Colon (tissue), 2 donors: ENCODE measurements around the gene SLC15A3.

Source experiments
- FAIRE-seq: peaks from 2 replicates; lab custom pipeline; 2012; peaks lifted over from hg19 to GRCh38; lab: Jason Lieb, UNC
- donor health status: control.
- donor health status: control.

SLC15A3 gene

DNA sequence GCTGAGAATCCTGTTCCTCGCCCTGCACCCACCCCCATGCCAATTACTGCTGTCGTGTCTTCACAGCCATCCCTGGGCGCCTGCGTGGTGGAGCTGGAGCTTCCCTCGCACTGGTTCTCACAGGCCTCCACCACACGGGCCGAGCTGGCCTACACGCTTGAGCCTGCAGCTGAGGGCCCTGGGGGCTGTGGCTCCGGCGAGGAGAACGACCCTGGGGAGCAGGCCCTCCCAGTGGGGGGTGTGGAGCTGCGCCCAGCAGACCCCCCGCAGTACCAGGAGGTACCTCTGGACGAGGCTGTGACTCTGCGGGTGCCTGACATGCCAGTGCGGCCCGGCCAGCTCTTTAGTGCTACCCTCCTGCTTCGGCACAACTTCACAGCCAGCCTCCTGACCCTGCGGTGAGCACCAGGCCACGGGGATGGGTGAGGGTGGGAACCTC lies 23.4 kb downstream of the SLC15A3 start:
- no peak for FAIRE-seq

DNA sequence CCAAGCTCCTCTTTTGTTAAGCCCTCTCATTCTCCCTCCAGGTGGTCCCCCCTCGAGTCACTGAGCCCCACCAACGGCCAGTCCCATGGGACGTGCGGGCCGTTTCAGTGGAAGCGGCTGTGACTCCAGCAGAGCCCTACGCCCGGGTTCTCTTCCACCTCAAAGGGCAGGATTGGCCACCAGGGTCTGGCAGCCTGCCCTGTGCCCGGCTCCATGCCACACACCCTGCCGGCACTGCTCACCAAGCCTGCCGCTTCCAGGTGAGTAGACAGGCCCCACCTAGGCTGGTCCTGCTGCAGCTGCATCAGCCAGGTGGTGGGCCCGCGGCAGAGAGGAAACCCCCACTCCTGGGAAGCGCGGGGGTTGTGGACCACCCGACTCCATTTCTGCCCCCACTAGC lies 24.4 kb downstream of the SLC15A3 start:
- FAIRE-seq = no peak

DNA sequence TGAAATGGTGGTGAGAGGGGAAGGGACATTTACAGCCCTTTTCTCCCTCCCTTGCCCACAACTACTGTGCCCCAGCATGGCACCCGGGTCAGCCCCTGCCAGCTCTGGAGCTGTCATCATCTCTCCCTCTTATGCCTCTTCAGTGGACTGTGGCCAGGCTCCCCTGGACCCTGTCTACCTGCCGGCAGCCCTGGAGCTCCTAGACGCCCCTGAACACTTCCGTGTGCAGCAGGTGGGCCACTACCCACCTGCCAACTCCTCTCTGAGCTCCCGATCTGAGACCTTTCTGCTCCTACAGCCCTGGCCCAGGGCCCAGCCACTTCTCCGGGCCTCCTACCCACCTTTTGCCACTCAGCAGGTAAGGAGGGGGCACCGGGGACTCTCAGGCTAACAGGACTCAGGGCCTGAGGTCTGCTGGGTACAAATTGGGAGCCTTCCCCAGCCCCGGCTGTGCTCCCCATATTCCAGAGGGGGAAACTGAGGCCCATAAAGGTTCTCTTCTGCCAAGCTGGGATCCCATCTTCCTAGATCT lies 24.8 kb downstream of the SLC15A3 start:
- no peak for FAIRE-seq

DNA sequence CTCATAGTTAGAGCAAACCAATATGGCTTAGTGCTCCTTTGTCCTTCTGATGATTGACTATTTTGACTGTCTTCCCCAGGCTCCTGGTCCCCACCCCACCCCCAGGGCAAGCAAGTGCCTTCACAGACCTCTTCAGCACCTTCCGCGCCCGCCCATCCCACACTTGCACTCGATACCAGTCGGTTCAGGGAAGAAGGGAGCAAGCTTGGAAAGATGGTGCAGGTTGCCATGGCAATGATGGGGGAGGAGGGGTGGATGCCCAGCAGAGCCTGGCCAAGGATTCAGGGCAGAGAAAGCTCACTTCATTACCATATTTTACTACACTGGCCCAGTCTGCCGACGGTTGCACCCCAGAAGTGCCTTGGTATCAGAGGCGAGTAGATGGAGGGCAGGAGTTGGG lies 25.5 kb downstream of the SLC15A3 start:
- no peak for FAIRE-seq

DNA sequence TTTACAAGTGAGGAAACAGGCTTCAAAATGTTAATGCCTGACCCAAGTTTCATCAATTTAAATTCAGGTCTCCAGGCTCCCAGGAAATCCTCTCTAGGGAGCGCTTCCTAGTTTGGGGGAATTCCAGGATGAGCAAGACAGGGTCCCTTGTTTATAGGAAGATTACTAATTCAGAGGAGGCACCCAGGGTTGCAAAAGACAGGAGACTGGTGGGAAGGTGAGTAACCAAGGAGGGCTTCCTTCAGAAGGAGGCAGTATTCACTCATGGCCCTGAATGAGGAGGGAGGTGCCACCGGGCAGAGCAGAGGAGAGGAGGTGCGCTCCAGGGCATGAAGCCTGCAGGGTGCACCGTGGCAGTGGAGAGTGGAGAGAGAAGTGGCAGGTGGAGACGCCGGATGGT lies 26.1 kb downstream of the SLC15A3 start:
- FAIRE-seq = no peak

DNA sequence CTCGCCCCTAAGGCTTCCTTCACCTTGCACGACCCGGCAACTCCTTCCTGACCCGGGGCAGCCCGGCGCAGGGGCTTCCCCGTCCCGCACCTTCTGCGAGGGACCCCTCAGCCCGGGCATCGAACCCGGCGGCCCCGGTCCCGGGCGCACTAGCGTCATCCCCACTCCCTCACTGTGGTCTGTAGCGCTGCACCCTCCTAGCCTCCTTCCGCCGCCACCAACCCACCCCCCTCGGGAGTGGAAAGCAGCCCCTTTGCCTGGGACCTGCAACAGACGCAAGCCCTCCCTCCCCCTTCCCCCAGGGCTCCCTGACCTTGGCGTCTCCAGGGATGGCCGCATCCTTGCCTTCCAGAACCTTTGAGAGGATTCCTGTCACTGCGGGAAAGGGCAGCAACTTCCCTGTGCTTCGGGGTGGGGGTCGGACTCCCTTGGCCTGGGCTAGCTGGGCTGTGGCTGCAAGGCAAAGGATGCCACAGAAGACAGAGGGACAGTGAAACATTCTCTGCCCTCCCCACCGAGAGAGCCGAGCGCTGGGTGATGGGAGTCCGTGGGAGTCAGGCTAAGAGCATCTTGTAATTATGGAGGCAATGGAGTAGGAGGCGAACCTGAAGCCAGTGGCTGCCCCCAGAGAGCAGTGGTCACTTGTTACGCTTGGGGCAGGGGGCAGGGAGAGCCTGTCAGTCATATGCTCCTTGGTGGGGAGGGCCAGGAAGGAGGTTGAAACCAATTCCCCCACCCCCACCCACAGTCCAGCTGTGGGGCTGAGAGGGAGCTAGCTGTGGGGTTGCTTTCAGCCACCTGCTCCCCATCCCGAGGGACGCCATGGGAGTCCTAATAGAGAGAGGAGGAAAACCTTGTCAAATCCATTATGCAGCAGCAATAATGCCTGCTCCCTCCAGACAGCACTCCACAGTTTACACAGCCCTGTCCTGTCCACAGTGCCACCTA lies 26.8 kb downstream of the SLC15A3 start:
- no peak for FAIRE-seq

DNA sequence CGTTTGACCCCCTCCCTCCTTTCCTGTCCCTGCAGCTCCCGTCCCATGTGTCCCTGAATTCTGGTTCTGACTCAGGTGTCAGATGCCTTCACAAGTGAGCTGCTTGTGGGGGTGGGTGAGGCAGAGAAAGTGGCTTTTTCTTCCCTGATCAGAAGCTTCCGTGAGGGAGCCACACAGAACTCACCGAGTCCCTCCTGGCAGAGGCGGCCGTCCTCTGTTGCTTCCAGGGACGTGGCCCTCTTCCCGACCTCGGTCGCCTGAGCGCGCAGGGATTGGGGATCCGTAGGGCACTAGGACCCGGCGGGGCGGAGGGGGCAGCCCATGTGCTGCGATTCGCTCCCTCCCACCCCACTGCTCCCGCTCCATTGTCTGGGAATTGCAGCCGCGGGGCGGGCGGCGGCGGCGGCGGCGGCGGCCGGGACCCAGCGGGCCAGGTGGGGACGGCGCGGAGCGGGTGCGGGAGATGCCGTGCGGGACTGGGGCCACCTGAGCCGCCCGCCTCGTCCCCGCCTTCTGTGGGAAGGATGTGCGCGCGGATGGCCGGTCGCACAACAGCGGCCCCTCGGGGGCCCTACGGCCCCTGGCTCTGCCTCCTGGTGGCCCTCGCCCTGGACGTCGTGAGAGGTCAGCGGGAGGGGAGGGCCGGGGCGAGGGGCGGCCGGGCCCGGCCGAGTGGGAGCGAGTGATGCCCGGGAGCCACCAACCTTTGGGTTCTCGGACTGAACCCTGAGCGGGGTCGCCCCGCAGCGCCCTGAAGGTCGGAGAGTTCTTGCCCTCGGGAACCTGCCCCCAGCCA lies 27.7 kb downstream of the SLC15A3 start, which contains the start of gene TMEM132A:
Gene TMEM132A, plus strand, starts transcription at position 351 of the 796 bp plus-strand sequence. Its CDS starts 174 bp downstream, at position 525.
- FAIRE-seq = no peak

DNA sequence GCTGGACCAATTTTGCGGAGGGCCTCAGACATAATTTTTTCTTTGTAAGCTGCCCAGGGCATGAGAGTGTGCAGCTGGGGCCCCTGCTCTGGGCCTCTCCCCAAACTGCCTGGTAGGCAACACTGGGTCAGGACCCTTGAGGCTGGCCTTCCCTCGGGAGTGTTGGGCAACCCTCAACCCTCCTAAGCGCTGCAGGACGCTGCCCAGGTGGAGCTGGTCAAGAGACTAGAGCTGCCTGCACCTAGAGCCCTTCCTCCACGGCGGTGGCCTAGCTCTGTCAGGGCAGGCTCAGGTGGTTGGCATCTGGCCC lies 28.2 kb downstream of the SLC15A3 start:
- FAIRE-seq = no peak

DNA sequence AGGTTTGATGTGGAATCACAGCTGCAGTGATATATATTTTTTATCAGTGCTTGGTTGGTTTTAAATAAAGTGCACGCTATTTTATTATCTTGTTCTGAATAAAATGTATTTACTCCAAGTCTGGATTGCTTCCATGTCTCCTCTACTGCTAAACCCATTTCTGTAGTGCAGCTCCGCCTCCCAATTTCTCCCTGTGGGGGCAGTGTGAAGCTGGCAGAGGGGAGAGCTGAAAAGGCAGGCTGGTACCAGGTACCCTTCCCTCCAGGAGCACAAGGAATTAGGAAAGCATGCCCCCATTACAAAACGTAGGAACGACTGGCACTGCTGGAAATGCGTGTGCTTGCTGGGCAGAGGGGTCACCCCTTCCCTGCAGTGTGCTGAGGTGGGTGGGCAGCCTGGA lies 28.6 kb downstream of the SLC15A3 start:
- FAIRE-seq = no peak

DNA sequence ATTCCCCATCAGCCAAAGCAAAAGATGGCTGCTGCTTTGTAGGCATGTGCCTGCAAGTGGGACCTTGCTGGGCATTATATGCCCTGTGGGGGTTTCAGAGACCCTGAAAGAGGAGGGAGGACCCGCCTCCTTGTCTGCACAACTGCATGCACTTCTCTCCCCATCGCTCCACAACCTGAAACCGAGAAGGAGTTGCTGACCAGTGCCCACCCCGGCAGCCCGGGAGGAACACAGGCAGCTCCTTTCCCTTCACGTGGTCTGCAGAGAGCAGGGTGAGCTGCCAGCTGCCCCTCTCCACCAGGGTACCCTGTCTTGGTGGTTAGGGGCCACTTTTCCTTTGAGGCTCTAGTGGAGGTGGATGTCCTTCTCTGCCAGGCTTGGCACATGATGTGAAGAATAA lies 29.1 kb downstream of the SLC15A3 start:
- FAIRE-seq = no peak

DNA sequence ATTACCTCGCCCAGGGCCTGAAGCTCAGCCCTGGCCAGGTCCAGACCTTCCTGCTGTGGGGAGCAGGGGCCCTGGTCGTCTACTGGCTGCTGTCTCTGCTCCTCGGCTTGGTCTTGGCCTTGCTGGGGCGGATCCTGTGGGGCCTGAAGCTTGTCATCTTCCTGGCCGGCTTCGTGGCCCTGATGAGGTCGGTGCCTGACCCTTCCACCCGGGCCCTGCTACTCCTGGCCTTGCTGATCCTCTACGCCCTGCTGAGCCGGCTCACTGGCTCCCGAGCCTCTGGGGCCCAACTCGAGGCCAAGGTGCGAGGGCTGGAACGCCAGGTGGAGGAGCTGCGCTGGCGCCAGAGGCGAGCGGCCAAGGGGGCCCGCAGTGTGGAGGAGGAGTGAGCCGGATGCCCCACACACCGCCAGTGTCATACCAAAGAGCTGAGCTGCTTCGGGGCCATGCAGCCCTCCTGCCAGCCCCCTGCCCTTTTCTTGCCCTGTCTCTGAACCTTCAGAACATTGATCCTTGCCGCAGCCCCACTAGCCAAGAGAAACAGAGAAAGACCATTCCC lies 30.1 kb downstream of the SLC15A3 start:
- no peak for FAIRE-seq

DNA sequence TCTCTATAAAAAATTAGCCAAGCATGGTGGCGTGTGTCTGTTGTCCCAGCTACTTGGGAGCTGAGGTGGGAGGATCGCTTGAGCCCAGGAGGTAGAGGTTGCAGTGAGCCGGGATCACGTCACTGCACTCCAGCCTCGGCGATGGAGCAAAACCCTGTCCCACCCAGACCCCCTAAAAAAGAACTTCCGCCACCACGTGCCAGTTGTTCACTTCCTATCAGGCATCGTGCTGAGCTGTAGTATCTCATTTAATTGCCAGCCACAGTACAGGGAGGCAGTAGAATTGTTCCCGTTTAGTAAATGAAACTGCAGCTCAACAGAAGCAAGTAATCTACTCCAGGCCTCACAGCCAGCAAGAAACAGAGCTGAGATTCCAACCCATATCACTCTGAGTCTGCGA lies 30.7 kb downstream of the SLC15A3 start:
- no peak for FAIRE-seq

DNA sequence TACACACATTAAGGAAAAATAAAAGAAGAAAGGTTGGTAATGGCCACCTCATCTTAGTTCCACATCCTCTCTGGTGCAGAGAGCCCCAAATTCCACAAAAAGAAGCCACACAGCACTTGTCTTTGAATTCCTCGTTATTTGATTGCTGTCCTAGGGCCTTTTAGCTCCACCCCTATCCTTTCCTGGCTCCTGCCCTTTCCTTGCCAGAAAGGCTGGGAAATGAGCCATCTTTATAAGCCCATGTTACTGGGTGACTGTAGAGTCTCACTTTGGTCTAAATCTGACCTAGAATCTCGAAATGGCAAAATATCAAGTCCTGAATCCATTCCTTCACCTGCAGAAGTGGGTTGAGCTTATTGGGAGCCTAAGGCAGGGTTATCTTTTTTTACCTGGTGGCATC lies 32.0 kb downstream of the SLC15A3 start:
- FAIRE-seq = no peak

DNA sequence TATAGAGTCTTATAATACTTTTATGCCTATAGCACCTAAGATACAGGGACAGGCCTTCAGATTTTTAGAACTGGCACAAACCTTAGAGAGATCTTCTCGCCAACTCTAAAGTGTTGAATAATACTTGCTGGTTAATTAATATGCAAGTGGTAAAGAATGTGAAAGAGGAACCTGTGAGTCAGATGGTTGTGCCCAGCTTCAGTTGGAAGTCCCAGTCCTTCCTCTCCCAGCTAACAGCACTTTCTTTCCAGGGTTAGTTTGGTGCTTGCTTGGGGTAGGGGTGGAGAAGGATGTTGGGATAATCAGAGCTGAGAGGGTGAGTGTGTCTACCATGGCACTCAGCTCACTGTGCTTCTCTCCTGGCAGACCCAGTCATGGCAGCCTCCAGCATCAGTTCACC lies 32.7 kb downstream of the SLC15A3 start:
- FAIRE-seq = no peak

DNA sequence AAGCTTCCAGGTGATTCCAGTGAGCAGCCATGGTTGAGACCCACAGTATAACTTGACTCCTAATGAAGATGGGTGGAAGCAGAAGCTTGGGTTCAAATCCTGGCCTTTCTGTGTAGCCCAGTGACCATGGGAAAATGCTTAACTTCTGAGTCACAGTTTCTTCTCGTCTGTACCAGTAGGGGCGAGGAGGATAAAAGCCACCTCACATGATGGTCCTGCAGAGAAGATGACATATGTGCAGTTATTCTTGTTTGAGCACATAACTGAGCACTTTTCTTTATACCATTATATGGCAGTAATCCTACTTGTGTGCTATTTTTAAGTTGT lies 33.1 kb downstream of the SLC15A3 start:
- FAIRE-seq = no peak

DNA sequence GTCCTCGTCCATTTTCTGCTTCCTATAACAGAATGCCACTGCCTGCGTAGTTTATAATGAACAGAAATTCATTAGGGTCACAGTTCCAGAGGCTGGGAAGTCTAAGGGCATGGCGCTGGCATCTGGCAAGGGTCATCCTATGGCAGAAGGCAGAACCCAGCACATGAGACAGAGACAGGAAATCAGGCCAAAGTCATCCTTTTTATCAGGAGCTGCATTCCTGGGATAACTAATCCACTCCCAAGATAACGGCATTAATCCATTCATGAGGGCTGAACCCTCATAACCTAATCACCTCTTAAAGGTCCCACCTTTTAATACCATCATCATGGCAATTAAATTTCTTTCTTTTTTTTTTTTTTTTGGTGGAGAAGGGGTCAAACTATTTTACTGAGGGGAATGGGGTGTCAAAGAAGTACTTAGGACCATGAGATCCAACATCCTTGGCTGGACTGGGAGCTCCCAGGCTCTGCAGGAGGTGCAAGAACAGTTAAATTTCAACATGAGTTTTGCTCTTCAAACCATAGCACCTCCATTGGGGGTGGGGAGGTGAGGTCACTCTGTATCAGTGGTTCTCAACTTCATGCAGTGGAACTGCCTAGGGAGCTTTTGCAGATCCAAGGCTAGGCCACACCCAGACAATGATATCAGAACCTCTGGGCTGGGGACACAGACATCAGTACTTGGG lies 33.6 kb downstream of the SLC15A3 start:
- FAIRE-seq = no peak

DNA sequence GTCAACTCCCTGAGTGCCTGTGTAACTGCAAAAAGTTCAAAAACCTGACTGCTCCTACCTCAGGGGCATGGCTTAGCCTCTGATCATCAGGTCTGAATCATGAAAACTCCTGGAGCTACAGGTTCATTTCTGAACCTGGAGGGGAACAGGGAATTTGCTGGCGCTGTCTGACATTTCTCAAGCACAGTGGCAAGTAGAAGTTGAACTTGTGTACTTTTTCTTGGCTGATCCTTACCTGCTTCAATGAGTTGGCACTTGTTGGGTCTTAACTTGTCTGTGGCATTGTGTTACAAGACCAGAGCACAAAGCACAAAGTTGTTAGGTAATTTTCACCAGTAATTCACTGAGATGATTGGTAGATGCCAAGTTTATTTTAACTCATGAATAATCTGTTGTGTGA lies 34.7 kb downstream of the SLC15A3 start:
- no peak for FAIRE-seq

DNA sequence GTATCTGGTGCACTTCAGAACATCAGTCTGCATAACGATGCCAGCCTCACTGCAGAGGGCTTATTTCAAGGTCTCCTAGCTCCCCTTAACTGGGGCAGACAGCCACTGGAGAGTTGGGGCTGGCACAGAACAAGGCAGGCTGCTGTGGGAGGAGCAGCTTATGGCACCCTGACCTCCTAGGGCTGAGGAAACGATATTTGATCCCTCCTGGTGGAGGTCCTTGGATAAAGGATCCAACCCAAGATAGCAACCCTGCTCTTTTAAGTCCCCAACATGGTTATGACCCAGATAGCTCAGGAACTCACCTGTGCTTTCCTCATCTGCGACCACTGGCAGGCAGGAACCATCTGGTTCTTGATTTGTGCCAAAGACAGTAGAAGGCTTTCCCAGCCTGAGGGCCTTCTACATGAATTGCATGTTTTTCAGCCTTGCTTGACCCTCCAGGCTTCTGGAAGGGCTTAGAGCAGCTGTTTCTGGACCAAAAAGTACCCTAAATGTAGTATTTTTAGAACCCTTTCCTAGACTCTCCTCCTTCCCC lies 35.2 kb downstream of the SLC15A3 start:
- FAIRE-seq = no peak

DNA sequence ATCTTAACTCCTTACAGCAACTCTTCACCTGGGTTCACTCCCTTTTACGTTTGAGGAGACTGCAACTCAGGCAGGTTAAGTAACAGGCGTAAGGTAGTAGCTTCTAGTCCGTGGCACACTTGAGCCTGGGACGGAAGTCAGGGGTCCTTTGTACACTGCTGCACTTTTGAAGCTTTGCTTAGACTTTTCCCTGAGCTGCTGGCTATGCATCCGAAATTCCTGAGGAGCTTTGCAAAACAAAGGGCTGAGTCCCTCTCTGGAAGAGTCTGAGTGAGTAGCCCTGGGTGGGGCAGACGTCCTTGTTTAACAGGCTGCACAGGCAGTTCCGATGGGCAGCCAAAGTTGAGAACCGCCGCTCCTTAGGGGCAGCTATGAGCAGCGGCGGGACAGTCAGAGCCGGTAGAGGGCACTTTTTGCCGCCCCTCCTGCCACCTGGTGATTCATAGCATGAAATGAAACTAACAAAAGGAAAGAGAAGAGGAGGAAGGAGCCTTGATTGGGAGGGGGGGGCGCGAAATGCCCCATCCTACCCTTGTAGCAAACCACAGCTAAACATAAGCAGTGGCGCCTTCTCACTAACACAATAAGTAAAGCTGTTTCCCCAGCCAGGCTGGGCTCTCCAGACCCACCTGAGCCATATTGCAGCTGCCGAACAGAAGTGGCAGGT lies 36.6 kb downstream of the SLC15A3 start:
- no peak for FAIRE-seq

DNA sequence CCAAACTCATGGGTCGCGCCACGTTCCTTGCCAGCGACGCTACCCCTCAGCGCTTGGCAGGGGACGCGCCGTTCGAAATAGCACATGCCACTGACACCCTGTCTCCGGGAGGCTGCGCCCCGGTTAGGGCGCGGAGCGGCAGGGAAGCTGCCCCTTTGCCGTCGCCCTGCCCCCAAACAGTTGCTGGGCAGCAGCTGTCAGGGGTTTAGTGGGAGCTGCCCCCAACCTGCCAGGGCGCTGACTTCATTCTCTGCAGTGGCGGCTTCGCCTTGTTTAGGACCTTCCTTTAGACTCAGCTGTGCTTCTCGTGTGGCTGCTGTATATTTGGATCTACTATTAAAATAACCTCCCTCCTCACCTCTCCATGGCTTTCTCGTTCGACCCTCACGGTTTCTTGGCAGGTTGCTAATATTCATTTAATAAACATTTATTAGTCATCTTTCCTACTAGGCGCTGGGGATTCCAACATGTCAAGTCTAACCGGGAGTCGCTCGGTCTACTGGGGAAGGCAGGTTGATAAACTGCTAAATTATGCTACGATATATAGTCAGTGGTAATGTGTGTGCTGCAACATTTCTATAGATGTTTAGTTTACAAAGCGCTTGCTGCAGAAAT lies 37.2 kb downstream of the SLC15A3 start:
- no peak for FAIRE-seq
